CD4-positive, alpha-beta T cell treated with Interferon alpha-2 for 1 hour (primary cell): ENCODE data around the gene ZNF768.
A peak's percentile ranks its signal among the peaks of the same experiment; 100 is the strongest.
"Not testable (repeated sequence)": the region's sequence is repeated elsewhere in the genome, so short reads cannot be mapped to it uniquely, and the experiment has no call there.

Experiments
- DNase-seq, 2 donors: peaks; one replicate each; pipeline ENCODE4 v3.0.0-alpha.2; 2020 to 2022

The ZNF768 gene

GRCh38 chr16:30532285-30533145 is 6.1 kb upstream of the ZNF768 start:
- DNase-seq = no peak

- peak in 1 of 2 donors; percentile 44 for DNase-seq
Observed at GRCh38 chr16:30530163-30531037, 4.0 kb upstream of the ZNF768 start.

- DNase-seq = no peak
Observed at GRCh38 chr16:30528799-30529457, 2.6 kb upstream of the ZNF768 start.

GRCh38 chr16:30527635-30528178 is 1.3 kb upstream of the ZNF768 start:
- peak in 1 of 2 donors; percentile 34 for DNase-seq

GRCh38 chr16:30526823-30527634 is 663 bp upstream of the ZNF768 start:
- peak; percentile 92 to 94 for DNase-seq

GRCh38 chr16:30525844-30526136 is 576 bp downstream of the ZNF768 start:
- no peak for DNase-seq

GRCh38 chr16:30524575-30525568 is 1.5 kb downstream of the ZNF768 start:
- no peak for DNase-seq

GRCh38 chr16:30523768-30524574 is 2.4 kb downstream of the ZNF768 start:
- no peak for DNase-seq

GRCh38 chr16:30522702-30523463 is 3.5 kb downstream of the ZNF768 start:
- not testable (repeated sequence) for DNase-seq

GRCh38 chr16:30521873-30522641 is 4.3 kb downstream of the ZNF768 start:
- no peak for DNase-seq

- DNase-seq = no peak
Observed at GRCh38 chr16:30521476-30521872, 4.9 kb downstream of the ZNF768 start.

GRCh38 chr16:30519120-30520049 is 7.0 kb downstream of the ZNF768 start:
- DNase-seq = no peak

GRCh38 chr16:30518552-30518951 is 7.8 kb downstream of the ZNF768 start:
- DNase-seq = no peak

GRCh38 chr16:30515275-30515674 is 11.1 kb downstream of the ZNF768 start:
- no peak for DNase-seq

- no peak for DNase-seq
Observed at GRCh38 chr16:30511509-30511908, 14.9 kb downstream of the ZNF768 start.

GRCh38 chr16:30510376-30510938 is 15.9 kb downstream of the ZNF768 start:
- DNase-seq = no peak
